ENCODE results near the gene PNMA6E.
"Not testable (repeated sequence)": the region's sequence is repeated elsewhere in the genome, so short reads cannot be mapped to it uniquely, and the experiment has no call there.

PNMA6E gene

GRCh38 chrX:153408871-153409351 is 7.8 kb upstream of the PNMA6E start:
- TF ChIP-seq, protein P1, sequence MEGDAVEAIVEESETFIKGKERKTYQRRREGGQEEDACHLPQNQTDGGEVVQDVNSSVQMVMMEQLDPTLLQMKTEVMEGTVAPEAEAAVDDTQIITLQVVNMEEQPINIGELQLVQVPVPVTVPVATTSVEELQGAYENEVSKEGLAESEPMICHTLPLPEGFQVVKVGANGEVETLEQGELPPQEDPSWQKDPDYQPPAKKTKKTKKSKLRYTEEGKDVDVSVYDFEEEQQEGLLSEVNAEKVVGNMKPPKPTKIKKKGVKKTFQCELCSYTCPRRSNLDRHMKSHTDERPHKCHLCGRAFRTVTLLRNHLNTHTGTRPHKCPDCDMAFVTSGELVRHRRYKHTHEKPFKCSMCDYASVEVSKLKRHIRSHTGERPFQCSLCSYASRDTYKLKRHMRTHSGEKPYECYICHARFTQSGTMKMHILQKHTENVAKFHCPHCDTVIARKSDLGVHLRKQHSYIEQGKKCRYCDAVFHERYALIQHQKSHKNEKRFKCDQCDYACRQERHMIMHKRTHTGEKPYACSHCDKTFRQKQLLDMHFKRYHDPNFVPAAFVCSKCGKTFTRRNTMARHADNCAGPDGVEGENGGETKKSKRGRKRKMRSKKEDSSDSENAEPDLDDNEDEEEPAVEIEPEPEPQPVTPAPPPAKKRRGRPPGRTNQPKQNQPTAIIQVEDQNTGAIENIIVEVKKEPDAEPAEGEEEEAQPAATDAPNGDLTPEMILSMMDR (IDR thresholded peaks at IDR 0.05; ENCODE audit: unreplicated experiment in 3 of 3) = no peak
- Mint-ChIP-seq H3K4me1 (peaks cover 7% of the 10 kb centered on the region), H3K27me3 (ENCODE audit: low read depth) (peaks cover 6% of the 10 kb centered on the region), H3K4me3 (no peak overlapping the region), H3K9me3 (peaks cover 17% of the 10 kb centered on the region), H3K36me3 (ENCODE audit: low read depth) (peaks cover 3% of the 10 kb centered on the region), H3K27ac (no peak overlapping the region)

GRCh38 chrX:153408221-153408721 is 7.1 kb upstream of the PNMA6E start:
- H3K27ac Mint-ChIP-seq = no peak overlapping the region
- peaks cover 7% of the 10 kb centered on the region for H3K4me1 Mint-ChIP-seq
- TF ChIP-seq, protein P1 (IDR thresholded peaks at IDR 0.05; ENCODE audit: unreplicated experiment in 3 of 3) = no peak
- H3K27me3 Mint-ChIP-seq (ENCODE audit: low read depth) = no peaks in the 10 kb centered on the region
- no peak overlapping the region for H3K4me3 Mint-ChIP-seq
- peaks cover 18% of the 10 kb centered on the region for H3K9me3 Mint-ChIP-seq
- peaks cover 3% of the 10 kb centered on the region for H3K36me3 Mint-ChIP-seq (ENCODE audit: low read depth)

DNA sequence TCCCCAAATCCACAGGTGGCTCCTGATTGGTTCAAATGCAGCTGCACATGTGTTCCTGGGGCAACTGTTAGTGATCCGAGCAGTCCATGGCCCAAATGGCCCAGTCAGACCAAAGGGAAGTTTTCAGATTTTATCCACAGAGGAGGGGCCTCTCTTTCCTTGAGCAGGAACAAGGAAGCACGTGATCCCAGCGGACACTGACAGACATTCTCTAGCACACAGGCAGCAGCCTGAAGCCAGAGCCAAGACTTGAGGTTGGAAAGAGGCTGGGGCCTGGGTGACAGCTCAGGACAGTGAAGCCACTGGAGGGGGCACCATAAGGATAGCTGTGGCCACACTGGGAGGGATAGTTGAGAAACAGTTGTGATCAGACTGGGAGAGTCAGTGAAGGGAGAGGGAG is 6.6 kb upstream of the PNMA6E start:
- Mint-ChIP-seq H3K4me3 (no peak overlapping the region), H3K9me3 (peaks cover 20% of the 10 kb centered on the region), H3K4me1 (peaks cover 7% of the 10 kb centered on the region), H3K27me3 (ENCODE audit: low read depth) (no peaks in the 10 kb centered on the region), H3K36me3 (ENCODE audit: low read depth) (peaks cover 3% of the 10 kb centered on the region), H3K27ac (no peak overlapping the region)
- TF ChIP-seq, protein P1 (IDR thresholded peaks at IDR 0.05; ENCODE audit: unreplicated experiment in 3 of 3) = no peak

DNA sequence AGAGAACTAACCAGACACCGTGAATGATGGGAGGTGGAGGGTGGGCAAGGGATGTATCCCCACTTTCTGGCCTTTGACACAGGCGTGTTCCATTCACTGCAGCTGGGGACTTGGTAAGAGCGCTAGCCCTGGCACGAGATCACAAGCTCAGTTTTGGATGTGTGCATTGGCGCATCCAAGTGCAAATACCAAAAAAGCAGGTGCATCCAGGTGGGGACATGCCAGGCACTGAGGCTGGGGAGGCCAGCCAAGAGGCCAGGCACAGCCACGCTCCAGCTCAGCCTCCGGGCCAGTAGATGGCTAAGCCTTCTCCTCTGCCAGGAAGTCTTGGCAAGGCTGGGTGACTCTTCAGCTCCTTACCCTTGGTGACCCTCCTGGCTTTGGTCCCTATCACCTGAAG is 5.8 kb upstream of the PNMA6E start:
- Mint-ChIP-seq H3K9me3 (peaks cover 23% of the 10 kb centered on the region), H3K4me1 (peaks cover 1% of the 10 kb centered on the region)

GRCh38 chrX:153406011-153406410 is 4.9 kb upstream of the PNMA6E start:
- Mint-ChIP-seq H3K9me3 (peaks cover 28% of the 10 kb centered on the region), H3K4me1 (no peaks in the 10 kb centered on the region), H3K4me3 (no peak overlapping the region), H3K27ac (no peak overlapping the region), H3K36me3 (ENCODE audit: low read depth) (peaks cover 3% of the 10 kb centered on the region), H3K27me3 (ENCODE audit: low read depth) (peaks cover 5% of the 10 kb centered on the region)
- TF ChIP-seq, protein P1 (IDR thresholded peaks at IDR 0.05; ENCODE audit: unreplicated experiment in 3 of 3) = no peak

More for the DNA sequence above, 5.8 kb upstream of the PNMA6E start:
- Mint-ChIP-seq H3K36me3 (ENCODE audit: low read depth) (peaks cover 3% of the 10 kb centered on the region), H3K4me3 (no peak overlapping the region), H3K27me3 (ENCODE audit: low read depth) (peaks cover 4% of the 10 kb centered on the region), H3K27ac (no peak overlapping the region)
- TF ChIP-seq, protein P1 (IDR thresholded peaks at IDR 0.05; ENCODE audit: unreplicated experiment in 3 of 3) = no peak

- peaks cover 3% of the 10 kb centered on the region for H3K36me3 Mint-ChIP-seq (ENCODE audit: low read depth)
- H3K27me3 Mint-ChIP-seq (ENCODE audit: low read depth) = peaks cover 5% of the 10 kb centered on the region
- no peak overlapping the region for H3K27ac Mint-ChIP-seq
- H3K4me3 Mint-ChIP-seq = no peak overlapping the region
- no peaks in the 10 kb centered on the region for H3K4me1 Mint-ChIP-seq
- TF ChIP-seq, protein P1 (IDR thresholded peaks at IDR 0.05; ENCODE audit: unreplicated experiment in 3 of 3) = no peak
- H3K9me3 Mint-ChIP-seq = peaks cover 24% of the 10 kb centered on the region
Observed at GRCh38 chrX:153405426-153405825, 4.3 kb upstream of the PNMA6E start.

- H3K4me3 Mint-ChIP-seq; H3K27me3 Mint-ChIP-seq (ENCODE audit: low read depth): not testable (repeated sequence)
- H3K9me3 Mint-ChIP-seq = peaks cover 25% of the 10 kb centered on the region
Observed at GRCh38 chrX:153404333-153404732, 3.2 kb upstream of the PNMA6E start.

More at GRCh38 chrX:153404333-153404732, 3.2 kb upstream of the PNMA6E start:
- H3K27ac Mint-ChIP-seq; H3K4me1 Mint-ChIP-seq; H3K36me3 Mint-ChIP-seq (ENCODE audit: low read depth): not testable (repeated sequence)
